Adrenal gland (tissue), 5 donors: Measurements from ENCODE around the gene CNTN4.

ENCODE experiments used
- CTCF ChIP-seq, 6 experiments: fragments of 450-650 bp in 4 of 6; fragments of 200-600 bp in 2 of 6; sonication (generic) in 1 of 6; IDR thresholded peaks; 1 replicate in 5 of 6; 2 replicates in 1 of 6; pipeline versions ENCODE4 v1.5.1 to v1.8.0; 2016 to 2021; ENCODE audit warnings: antibody characterized with exemption in 6 of 6, mild to moderate bottlenecking in 2 of 6, moderate library complexity in 1 of 6
- POLR2A ChIP-seq, 2 donors: fragments of 450-650 bp; IDR thresholded peaks; one replicate each; pipeline ENCODE4 v1.6.1; 2017; ENCODE audit warnings: antibody characterized with exemption in 2 of 2, mild to moderate bottlenecking in 2 of 2, moderate library complexity in 1 of 2
- donor health status: DM: no; HTN: no; CAD: no.

- no peak for TF ChIP-seq CTCF (IDR thresholded peaks at IDR 0.05)
- no peak for TF ChIP-seq POLR2A (IDR thresholded peaks at IDR 0.05)
Observed at GRCh38 chr3:2247831-2248230, 149.2 kb downstream of the CNTN4 start.
